AG04449 (cell line): ENCODE data around the gene PCBP3.
"Not testable (repeated sequence)": the region's sequence is repeated elsewhere in the genome, so short reads cannot be mapped to it uniquely, and the experiment has no call there.

Source experiments
- CTCF ChIA-PET: fragments of 350-600 bp; formaldehyde crosslinking; extraction: SDS; loops from one replicate; lab custom pipeline; 2021; ENCODE audit warnings: antibody characterized with exemption; lab: Yijun Ruan, JAX
- POLR2A ChIA-PET: fragments of 400-600, 350-600 bp; formaldehyde crosslinking; extraction: SDS; loops from one replicate; lab custom pipeline; 2020; ENCODE audit warnings: antibody characterized with exemption, inconsistent platforms; lab: Yijun Ruan, JAX
- DNase-seq: peaks from one replicate; pipeline ENCODE4 v3.0.0-alpha.2; 2010; ENCODE audit warnings: low read depth, low spot score
- H3K4me3 ChIP-seq: 2 replicates; pipeline ENCODE4 v1.5.1; 2011; ENCODE audit warnings: low read depth, mild to moderate bottlenecking, control low read depth, low read length
- TF ChIP-seq, protein P1 (sequence below): IDR thresholded peaks from one replicate; pipeline ENCODE4 v1.5.1; 2011; ENCODE audit warnings: mild to moderate bottlenecking, moderate library complexity, low read length, control low read depth, inconsistent platforms; ENCODE audit not compliant: insufficient read depth; ENCODE audit errors: missing control alignments

The PCBP3 gene

DNA sequence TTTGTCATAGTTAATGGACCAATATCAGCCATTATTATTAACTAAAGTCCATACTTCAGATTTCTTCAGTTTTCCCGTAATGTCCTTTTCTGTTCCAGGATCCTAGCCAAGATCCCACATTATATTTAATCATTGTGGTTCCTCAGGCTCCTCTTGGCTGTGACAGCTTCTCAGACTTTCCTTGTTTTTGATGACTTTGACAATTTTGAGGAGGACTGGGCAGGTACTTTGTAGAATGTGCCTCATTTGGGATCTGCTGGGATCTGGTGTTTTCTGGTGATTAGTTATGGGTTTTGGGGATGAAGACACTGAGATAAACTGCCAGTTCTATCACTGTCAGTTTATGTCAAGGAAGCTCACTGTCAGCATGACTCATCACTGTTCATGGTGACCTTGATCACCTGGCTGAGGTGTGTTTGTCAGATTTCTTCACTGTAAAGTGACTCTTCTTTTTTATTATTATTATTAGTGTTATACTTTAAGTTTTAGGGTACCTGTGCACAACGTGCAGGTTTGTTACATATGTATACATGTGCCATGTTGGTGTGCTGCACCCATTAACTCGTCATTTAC lies 66.3 kb downstream of the PCBP3 start:
- TF ChIP-seq, protein P1, sequence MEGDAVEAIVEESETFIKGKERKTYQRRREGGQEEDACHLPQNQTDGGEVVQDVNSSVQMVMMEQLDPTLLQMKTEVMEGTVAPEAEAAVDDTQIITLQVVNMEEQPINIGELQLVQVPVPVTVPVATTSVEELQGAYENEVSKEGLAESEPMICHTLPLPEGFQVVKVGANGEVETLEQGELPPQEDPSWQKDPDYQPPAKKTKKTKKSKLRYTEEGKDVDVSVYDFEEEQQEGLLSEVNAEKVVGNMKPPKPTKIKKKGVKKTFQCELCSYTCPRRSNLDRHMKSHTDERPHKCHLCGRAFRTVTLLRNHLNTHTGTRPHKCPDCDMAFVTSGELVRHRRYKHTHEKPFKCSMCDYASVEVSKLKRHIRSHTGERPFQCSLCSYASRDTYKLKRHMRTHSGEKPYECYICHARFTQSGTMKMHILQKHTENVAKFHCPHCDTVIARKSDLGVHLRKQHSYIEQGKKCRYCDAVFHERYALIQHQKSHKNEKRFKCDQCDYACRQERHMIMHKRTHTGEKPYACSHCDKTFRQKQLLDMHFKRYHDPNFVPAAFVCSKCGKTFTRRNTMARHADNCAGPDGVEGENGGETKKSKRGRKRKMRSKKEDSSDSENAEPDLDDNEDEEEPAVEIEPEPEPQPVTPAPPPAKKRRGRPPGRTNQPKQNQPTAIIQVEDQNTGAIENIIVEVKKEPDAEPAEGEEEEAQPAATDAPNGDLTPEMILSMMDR = no peak
- DNase-seq = no peak
- no peak overlapping the region for H3K4me3 ChIP-seq
- ChIA-PET CTCF (no interaction called here), POLR2A (no interaction called here)

DNA sequence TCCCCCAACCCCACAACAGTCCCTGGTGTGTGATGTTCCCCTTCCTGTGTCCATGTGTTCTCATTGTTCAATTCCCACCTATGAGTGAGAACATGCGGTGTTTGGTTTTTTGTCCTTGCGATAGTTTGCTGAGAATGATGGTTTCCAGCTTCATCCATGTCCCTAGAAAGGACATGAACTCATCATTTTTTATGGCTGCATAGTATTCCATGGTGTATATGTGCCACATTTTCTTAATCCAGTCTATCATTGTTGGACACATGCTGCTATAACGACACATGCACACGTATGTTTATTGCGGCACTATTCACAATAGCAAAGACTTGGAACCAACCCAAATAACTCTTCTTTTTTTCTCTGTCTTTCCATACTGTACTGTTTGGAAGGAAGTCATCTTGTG lies 66.8 kb downstream of the PCBP3 start:
- CTCF ChIA-PET, H3K4me3 ChIP-seq, DNase-seq, POLR2A ChIA-PET: not testable (repeated sequence)

DNA sequence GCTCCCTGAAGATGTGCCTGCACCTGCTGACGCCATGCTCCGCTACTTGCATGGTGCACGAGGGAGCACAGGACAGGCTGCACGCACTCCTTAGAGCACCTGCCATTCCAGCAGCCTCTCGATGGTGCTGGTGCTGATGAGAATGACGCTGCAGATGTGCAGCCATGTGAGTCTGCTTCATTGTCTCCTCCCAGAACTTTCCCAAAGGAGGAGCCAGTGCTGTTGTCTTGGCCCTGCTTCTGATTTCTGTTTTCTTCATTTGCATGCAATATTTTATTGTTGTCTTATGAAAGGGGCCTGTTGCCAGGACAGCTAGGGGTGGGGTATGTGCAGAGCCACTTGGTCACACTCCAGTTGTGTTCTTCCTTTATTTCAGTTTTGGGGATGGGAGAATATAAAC lies 70.1 kb downstream of the PCBP3 start:
- POLR2A ChIA-PET = no interaction called here
- TF ChIP-seq, protein P1 = no peak
- H3K4me3 ChIP-seq = no peak overlapping the region
- no peak for DNase-seq
- CTCF ChIA-PET = no interaction called here

DNA sequence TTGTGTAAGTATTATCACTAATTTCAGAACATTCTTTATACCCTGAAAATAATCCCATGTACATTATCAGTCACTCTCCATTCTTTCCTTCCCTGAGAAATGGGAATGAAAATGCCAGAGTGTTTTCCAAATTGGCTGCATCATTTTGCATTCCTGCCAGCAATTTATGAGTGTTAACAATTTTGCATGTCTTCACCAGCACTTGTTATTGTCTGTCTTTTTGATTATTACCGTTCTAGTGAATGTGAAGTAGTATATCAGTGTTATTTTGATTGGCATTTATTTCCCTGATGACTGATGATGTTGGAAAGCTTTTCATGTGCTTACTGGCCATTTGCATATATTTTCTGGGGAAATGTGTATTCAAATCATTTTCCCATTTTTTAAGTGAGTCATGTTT lies 71.9 kb downstream of the PCBP3 start:
- POLR2A ChIA-PET = no interaction called here

DNA sequence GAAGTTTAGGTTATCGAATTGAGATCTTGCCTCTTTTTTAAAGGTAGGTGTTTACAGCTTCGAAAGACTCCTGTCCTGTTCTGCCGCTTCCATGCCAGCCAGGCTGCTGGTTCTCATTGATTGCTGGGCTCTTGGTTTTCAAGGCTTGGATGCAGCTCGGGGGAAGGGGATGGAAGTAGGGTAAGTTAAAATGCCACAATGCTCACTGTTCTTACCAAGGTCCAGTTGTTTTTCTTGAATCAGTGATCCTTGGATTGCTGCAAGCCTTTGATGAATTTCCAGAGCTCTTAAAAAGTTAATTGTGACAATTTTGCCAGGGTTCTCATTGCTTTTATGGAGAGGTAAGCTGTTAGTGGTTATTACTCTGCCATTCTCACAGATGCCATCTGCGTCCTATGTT lies 74.9 kb downstream of the PCBP3 start:
- ChIA-PET POLR2A (no interaction called here), CTCF (no interaction called here)
- no peak overlapping the region for H3K4me3 ChIP-seq
- TF ChIP-seq, protein P1 = no peak
- no peak for DNase-seq

More for the DNA sequence above, 71.9 kb downstream of the PCBP3 start:
- TF ChIP-seq, protein P1 = no peak
- H3K4me3 ChIP-seq = no peak overlapping the region
- CTCF ChIA-PET = no interaction called here
- no peak for DNase-seq

DNA sequence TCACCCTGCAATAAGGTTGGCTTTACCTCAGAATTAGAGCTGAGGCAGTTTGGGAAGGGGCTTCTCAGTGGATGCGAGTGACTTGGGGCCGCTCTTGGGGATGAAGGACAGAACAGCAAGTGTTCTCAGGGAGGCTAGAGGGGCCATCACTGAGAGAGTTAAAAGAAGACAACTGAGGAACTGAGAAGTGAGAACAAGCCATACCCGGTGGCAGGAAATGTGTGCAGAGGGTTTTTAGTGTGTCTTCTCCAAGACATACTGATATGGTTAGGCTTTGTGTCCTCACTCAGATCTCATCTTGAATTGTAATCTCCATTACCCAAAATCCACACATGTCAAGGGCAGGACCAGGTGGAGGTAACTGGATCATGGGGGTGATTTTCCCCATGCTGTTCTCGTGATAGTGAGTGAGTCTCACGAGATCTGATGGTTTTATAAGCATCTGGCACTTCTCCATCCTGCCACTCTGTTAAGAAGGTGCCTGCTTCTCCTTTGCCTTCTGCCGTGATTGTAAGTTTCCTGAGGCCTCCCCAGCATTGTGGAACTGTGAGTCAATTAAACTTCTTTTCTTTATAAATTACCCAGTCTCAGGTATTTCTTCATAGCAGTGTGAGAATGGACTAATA lies 75.8 kb downstream of the PCBP3 start:
- ChIA-PET CTCF (no interaction called here), POLR2A (no interaction called here)
- no peak for DNase-seq
- no peak overlapping the region for H3K4me3 ChIP-seq
- TF ChIP-seq, protein P1 = no peak

DNA sequence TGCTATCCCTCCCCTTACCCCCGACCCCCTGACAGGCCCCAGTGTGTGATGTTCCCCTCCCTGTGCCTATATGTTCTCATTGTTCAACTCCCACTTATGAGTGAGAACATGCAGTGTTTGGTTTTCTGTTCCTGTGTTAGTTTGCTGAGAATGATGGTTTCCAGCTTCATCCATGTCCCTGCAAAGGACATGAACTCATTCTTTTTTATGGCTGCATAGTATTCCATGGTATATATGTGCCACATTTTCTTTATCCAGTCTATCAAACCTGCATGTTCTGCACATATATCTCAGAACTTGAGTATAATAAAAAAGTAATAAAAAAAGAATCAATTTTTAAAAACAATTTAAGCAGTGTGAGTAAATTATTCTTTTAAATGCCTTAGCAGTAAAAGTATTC lies 76.7 kb downstream of the PCBP3 start:
- CTCF ChIA-PET, POLR2A ChIA-PET, H3K4me3 ChIP-seq, DNase-seq: not testable (repeated sequence)
